GM12878 (cell line): ENCODE results near the gene CFAP58. TPM values are rescaled to one million over a fixed set of nuclear protein-coding genes. Genes with fewer than 3 reads are reported as not detected.

Experiments used
- ATAC-seq: fragments of 200-7000 bp; cut with Tn5 transposase; 3 replicates; pipeline ENCODE4 v1.9.1; 2020; ENCODE audit warnings: mild to moderate bottlenecking, moderate library complexity
- BruUV-seq: library from RNA; stranded (reverse); fragments of 400-500 nt; replicated peaks from 2 replicates; lab custom pipeline; 2021; lab: Mats Ljungman, UMichigan
- CTCF ChIA-PET: fragments of 300-600 bp; sonication (Branson Sonifier 250); formaldehyde crosslinking; extraction: SDS; loops from one replicate; lab custom pipeline; 2021; ENCODE audit warnings: inconsistent platforms; lab: Yijun Ruan, JAX
- POLR2A ChIA-PET: fragments of 350-600 bp; formaldehyde crosslinking; extraction: SDS; loops from one replicate; lab custom pipeline; 2021; ENCODE audit warnings: inconsistent platforms; lab: Charles Lee
- RAD21 ChIA-PET: fragments of 300-600 bp; sonication (Branson Sonifier 250); formaldehyde crosslinking; loops from one replicate; lab custom pipeline; 2023; ENCODE audit warnings: antibody characterized with exemption; ENCODE audit not compliant: unreplicated experiment; lab: Charles Lee
- SMC1A ChIA-PET: fragments of 300-600 bp; sonication (Branson Sonifier 250); formaldehyde crosslinking; loops from one replicate; lab custom pipeline; 2023; ENCODE audit not compliant: unreplicated experiment, uncharacterized antibody; lab: Charles Lee
- DNase-seq: peaks from one replicate; pipeline ENCODE4 v3.0.0-alpha.2; 2011; ENCODE audit warnings: low read depth, low spot score
- FAIRE-seq: peaks from 3 replicates; lab custom pipeline; 2011; peaks lifted over from hg19 to GRCh38; lab: Jason Lieb, UNC
- H2AFZ ChIP-seq: 2 replicates; pipeline ENCODE4 v1.6.0; 2011; ENCODE audit warnings: low read depth, low read length, control low read depth; ENCODE audit not compliant: control insufficient read depth
- H3K27ac ChIP-seq: 2 replicates; pipeline ENCODE4 v1.5.1; 2011; ENCODE audit warnings: control low read depth; ENCODE audit not compliant: control insufficient read depth, insufficient read depth
- H3K27me3 ChIP-seq, 2 experiments: replicated peaks in 1 of 2; 2 replicates each; pipeline versions ENCODE4 v1.6.0 to v1.6.1; 2011; ENCODE audit warnings: low read length in 1 of 2; ENCODE audit not compliant: control insufficient read depth in 2 of 2, insufficient read depth in 2 of 2
- H3K36me3 ChIP-seq, 2 experiments: 2 replicates each; pipeline ENCODE4 v1.5.1; 2011; ENCODE audit warnings: low read length in 1 of 2; ENCODE audit not compliant: control insufficient read depth in 2 of 2, insufficient read depth in 2 of 2
- H3K4me1 ChIP-seq: 2 replicates; pipeline ENCODE4 v1.6.1; 2011; ENCODE audit warnings: mild to moderate bottlenecking, low read length, moderate library complexity, mixed read lengths; ENCODE audit not compliant: control insufficient read depth, insufficient read depth
- H3K4me2 ChIP-seq: 2 replicates; pipeline ENCODE4 v1.6.0; 2011; ENCODE audit warnings: control low read depth; ENCODE audit not compliant: control insufficient read depth, insufficient read depth
- H3K4me3 ChIP-seq: fragments of 200-600 bp; sonication (generic); 2 replicates; pipeline ENCODE4 v1.5.1; 2016
- H3K79me2 ChIP-seq: 2 replicates; pipeline ENCODE4 v1.6.0; 2011; ENCODE audit warnings: low read length; ENCODE audit not compliant: control insufficient read depth, insufficient read depth
- H3K9ac ChIP-seq: 2 replicates; pipeline ENCODE4 v1.8.0; 2011; ENCODE audit warnings: low read length, control low read depth, mixed read lengths; ENCODE audit not compliant: control insufficient read depth, insufficient read depth
- H3K9me3 ChIP-seq: replicated peaks from 3 replicates; pipeline ENCODE4 v1.5.1; 2011; ENCODE audit warnings: mild to moderate bottlenecking, low read length; ENCODE audit not compliant: control insufficient read depth, insufficient read depth
- H4K20me1 ChIP-seq: 2 replicates; pipeline ENCODE4 v1.6.0; 2011; ENCODE audit not compliant: control insufficient read depth, insufficient read depth
- CTCF ChIP-seq, 3 experiments: IDR thresholded peaks in 2 of 3; conservative IDR thresholded peaks in 1 of 3; 2 replicates each; pipeline ENCODE4 v1.5.1; 2011; ENCODE audit warnings: low read depth in 3 of 3, low read length in 3 of 3, mild to moderate bottlenecking in 3 of 3, control low read depth in 2 of 3, moderate library complexity in 2 of 3, inconsistent platforms in 1 of 3, mixed read lengths in 1 of 3; ENCODE audit not compliant: control insufficient read depth in 2 of 3, insufficient read depth in 1 of 3; ENCODE audit errors: extremely low read depth in 1 of 3
- EZH2 ChIP-seq: IDR thresholded peaks from 2 replicates; pipeline ENCODE4 v1.6.1; 2012; ENCODE audit warnings: low read depth, mild to moderate bottlenecking, control low read depth, inconsistent platforms, low read length, borderline replicate concordance; ENCODE audit not compliant: control insufficient read depth
- HDAC2 ChIP-seq: fragments of 200-600 bp; sonication (generic); IDR thresholded peaks from 2 replicates; pipeline ENCODE4 v1.6.1; 2017
- IKZF2 ChIP-seq, 2 experiments: fragments of 450-650 bp; IDR thresholded peaks; 2 replicates each; pipeline ENCODE4 v1.6.1; 2017; ENCODE audit warnings: mild to moderate bottlenecking in 2 of 2, moderate library complexity in 2 of 2
- PAX5 ChIP-seq: IDR thresholded peaks from 2 replicates; pipeline ENCODE4 v1.6.1; 2011; ENCODE audit warnings: low read depth, low read length, borderline replicate concordance
- RAD51 ChIP-seq: fragments of 450-650 bp; IDR thresholded peaks from 2 replicates; pipeline ENCODE4 v1.6.1; 2016; ENCODE audit warnings: moderate library complexity, mild to moderate bottlenecking, inconsistent platforms
- SMARCA5 ChIP-seq: fragments of 450-650 bp; IDR thresholded peaks from 2 replicates; pipeline ENCODE4 v1.6.1; 2017; ENCODE audit warnings: mild to moderate bottlenecking
- SUPT20H ChIP-seq: IDR thresholded peaks from 2 replicates; pipeline ENCODE4 v1.6.1; 2011; ENCODE audit warnings: low read depth, mild to moderate bottlenecking, low read length, moderate library complexity, borderline replicate concordance; ENCODE audit not compliant: control insufficient read depth
- ZNF592 ChIP-seq: fragments of 450-650 bp; IDR thresholded peaks from 2 replicates; pipeline ENCODE4 v1.6.1; 2017; ENCODE audit warnings: mild to moderate bottlenecking, moderate library complexity
- WGBS: methylation state at CpG from one replicate; pipeline ENCODE4 v1.1.6; 2016; ENCODE audit warnings: low lambda C conversion rate; ENCODE audit not compliant: insufficient replicate concordance, insufficient coverage; ENCODE audit errors: missing lambda C conversion rate; 5-methylcytosine and 5-hydroxymethylcytosine counted together
- in situ Hi-C: fragments of 300-500 bp; cut with MboI; formaldehyde crosslinking; loops from 9 replicates; pipeline ENCODE4 v1.14.3; 2018; ENCODE audit warnings: mixed read lengths
- intact Hi-C: fragments of 100-400 bp; cut with micrococcal nuclease; formaldehyde crosslinking; loops from one replicate; pipeline ENCODE4 v1.14.2; 2022; ENCODE audit not compliant: unreplicated experiment
- polyA plus RNA-seq, 11 experiments: library from polyadenylated mRNA; depleted of rRNA in 4 of 11; unstranded in 6 of 11; stranded (reverse) in 5 of 11; fragments of >200 nt; fragmentation: Nextera tagmentation in 4 of 11; fragmentation: Illumina TruSeq in 1 of 11; extraction: Ambion mirVana in 4 of 11; extraction: Trizol in 1 of 11; gene quantifications; 1 replicate in 1 of 11; 2 replicates in 10 of 11; pipeline versions ENCODE4 v1.2.1 to v1.2.3, GENCODE V29; 2011 to 2016; ENCODE audit warnings: inconsistent platforms in 2 of 11, missing spikeins in 2 of 11, low read depth in 1 of 11
- total RNA-seq, 4 experiments: library from RNA; depleted of rRNA in 3 of 4; stranded (reverse); fragments of >200 nt in 3 of 4; fragmentation: Illumina TruSeq in 1 of 4; extraction: Trizol in 1 of 4; gene quantifications; 2 replicates each; pipeline versions ENCODE4 v1.2.1 to v1.2.3, GENCODE V29; 2013 to 2021

The CFAP58 gene
- total and polyA plus RNA-seq, 10 of the 15 experiments (the other 5 are each of a cell fraction or from before 2014, with no cell fraction given): 0.03 to 0.35 (median 0.21) TPM

GRCh38 chr10:104317269-104317710, 36.3 kb upstream of the CFAP58 start:
- H3K36me3 ChIP-seq: peaks cover 14 to 39% of the 10 kb centered on the region in 2 experiments
- no peak overlapping the region for H3K27ac ChIP-seq
- H3K9me3 ChIP-seq: no peaks in the 10 kb centered on the region
- peaks cover 5% of the 10 kb centered on the region; the same call in 1 of the 2 replicates for H4K20me1 ChIP-seq
- H3K4me2 ChIP-seq: no peak overlapping the region
- H3K79me2 ChIP-seq: peaks cover 11% of the 10 kb centered on the region
- in situ Hi-C loops (no loop called here), intact Hi-C loops (no loop called here)
- RAD21 ChIA-PET: no interaction called here
- H3K27me3 ChIP-seq: no peaks in the 10 kb centered on the region
- ATAC-seq: no peak
- peaks cover 17% of the 10 kb centered on the region for H3K4me1 ChIP-seq
- DNase-seq: no peak
- H2AFZ ChIP-seq: no peak overlapping the region
- no peak for FAIRE-seq
- WGBS: 8% methylated on average over 6 of the region's 6 CpGs
- BruUV-seq: no TSS peak
- H3K4me3 ChIP-seq: no peak overlapping the region
- SMC1A ChIA-PET: no interaction called here
- no peak for TF ChIP-seq HDAC2
- TF ChIP-seq, all 136 proteins: peak for 0
- ChIA-PET CTCF (interaction anchor here (0.7 to 2.6 kb wide), 4 partner anchors 11 to 33 kb away, joined by 3 to 14 read pairs (median 6); no protein-coding TSS in a partner anchor), POLR2A (no interaction called here)
- no peak overlapping the region for H3K9ac ChIP-seq

GRCh38 chr10:104317726-104318299, 35.8 kb upstream of the CFAP58 start:
- whole genome bisulfite sequencing: 37% methylated on average over 7 of the region's 7 CpGs
- Histone ChIP-seq H3K4me2 (no peak overlapping the region), H2AFZ (no peak overlapping the region), H3K4me1 (peaks cover 22% of the 10 kb centered on the region), H3K27ac (no peak overlapping the region), H3K4me3 (no peak overlapping the region), H3K9ac (no peak overlapping the region), H3K9me3 (no peaks in the 10 kb centered on the region), H3K27me3 (no peaks in the 10 kb centered on the region), H3K79me2 (peaks cover 13% of the 10 kb centered on the region), H3K36me3 (peaks cover 13 to 34% of the 10 kb centered on the region in 2 experiments), H4K20me1 (peaks cover 5% of the 10 kb centered on the region; the same call in 1 of the 2 replicates)
- in situ Hi-C loops (no loop called here), intact Hi-C loops (no loop called here)
- FAIRE-seq (no peak), DNase-seq (no peak), ATAC-seq (peak; percentile 29; the same call in 2 of the 3 replicates)
- TF ChIP-seq SMARCA5 (no peak), RAD51 (no peak), SUPT20H (no peak), EZH2 (no peak), ZNF592 (no peak), IKZF2 (IDR thresholded peaks at IDR 0.05) (no peak), CTCF (IDR thresholded peaks at IDR 0.05 in 2 of 3, conservative IDR thresholded peaks at IDR 0.05 in 1 of 3; ENCODE audit: control insufficient read depth in 2 of 3, extremely low read depth in 1 of 3, insufficient read depth in 1 of 3, low read depth in 3 of 3, low read length in 3 of 3) (peak in 1 of 3 experiments; percentile 3; a peak in 1 of 6 replicates), PAX5 (0 out of 2 replicates have a peak, but pooled peaks have one; percentile 11)
- POLR2A ChIA-PET: no interaction called here
- RAD21 ChIA-PET: no interaction called here
- CTCF ChIA-PET: interaction anchor here (0.7 to 2.6 kb wide), 4 partner anchors 12 to 32 kb away, joined by 3 to 14 read pairs (median 6); no protein-coding TSS in a partner anchor
- SMC1A ChIA-PET: no interaction called here
- no TSS peak for BruUV-seq
